ENCODE measurements around the gene SDF4. TPM values are rescaled to one million over a fixed set of nuclear protein-coding genes. Genes with fewer than 3 reads are reported as not detected.

SDF4 gene
- total RNA-seq, 1 experiment from 2014 or later, result 122 TPM

DNA sequence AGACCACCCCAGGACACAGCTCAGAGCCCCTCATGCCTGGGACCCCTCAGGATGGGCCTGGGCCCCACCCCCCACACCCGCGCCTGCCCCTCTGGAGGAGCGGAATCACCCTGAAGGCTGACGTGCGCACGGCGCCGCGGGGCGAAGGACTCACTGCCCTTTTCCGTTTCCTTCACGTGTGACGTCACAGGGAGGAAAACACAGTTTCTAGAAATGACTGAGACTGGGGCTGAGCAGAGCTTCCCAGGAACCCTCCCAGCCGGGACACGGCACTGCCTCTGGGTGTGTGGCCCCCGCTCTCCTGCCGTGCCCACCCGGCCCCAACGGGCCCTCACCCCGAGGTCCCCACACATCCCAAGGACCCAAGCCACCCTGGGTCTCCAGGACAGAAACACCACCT is 12.5 kb downstream of the SDF4 start:
- Mint-ChIP-seq H3K4me1 (ENCODE audit: insufficient read depth, unreplicated experiment) (no peaks in the 10 kb centered on the region), H3K9me3 (ENCODE audit: unreplicated experiment) (no peaks in the 10 kb centered on the region), H3K4me3 (ENCODE audit: unreplicated experiment) (no peak overlapping the region), H3K27me3 (ENCODE audit: insufficient read depth, unreplicated experiment) (no peaks in the 10 kb centered on the region), H3K36me3 (ENCODE audit: insufficient read depth, unreplicated experiment) (peaks cover 41% of the 10 kb centered on the region), H3K27ac (ENCODE audit: low read depth, unreplicated experiment) (no peak overlapping the region)
- BruUV-seq (replicated peaks), result no TSS peak
- ChIA-PET CTCF (interaction anchor here (0.7 to 1.0 kb wide), 2 partner anchors 11 to 102 kb away, joined by 3 to 4 read pairs; no protein-coding TSS in a partner anchor), POLR2A (no interaction called here)
- intact Hi-C loops (cut with micrococcal nuclease), result no loop called here
- TF ChIP-seq, protein P1, sequence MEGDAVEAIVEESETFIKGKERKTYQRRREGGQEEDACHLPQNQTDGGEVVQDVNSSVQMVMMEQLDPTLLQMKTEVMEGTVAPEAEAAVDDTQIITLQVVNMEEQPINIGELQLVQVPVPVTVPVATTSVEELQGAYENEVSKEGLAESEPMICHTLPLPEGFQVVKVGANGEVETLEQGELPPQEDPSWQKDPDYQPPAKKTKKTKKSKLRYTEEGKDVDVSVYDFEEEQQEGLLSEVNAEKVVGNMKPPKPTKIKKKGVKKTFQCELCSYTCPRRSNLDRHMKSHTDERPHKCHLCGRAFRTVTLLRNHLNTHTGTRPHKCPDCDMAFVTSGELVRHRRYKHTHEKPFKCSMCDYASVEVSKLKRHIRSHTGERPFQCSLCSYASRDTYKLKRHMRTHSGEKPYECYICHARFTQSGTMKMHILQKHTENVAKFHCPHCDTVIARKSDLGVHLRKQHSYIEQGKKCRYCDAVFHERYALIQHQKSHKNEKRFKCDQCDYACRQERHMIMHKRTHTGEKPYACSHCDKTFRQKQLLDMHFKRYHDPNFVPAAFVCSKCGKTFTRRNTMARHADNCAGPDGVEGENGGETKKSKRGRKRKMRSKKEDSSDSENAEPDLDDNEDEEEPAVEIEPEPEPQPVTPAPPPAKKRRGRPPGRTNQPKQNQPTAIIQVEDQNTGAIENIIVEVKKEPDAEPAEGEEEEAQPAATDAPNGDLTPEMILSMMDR (IDR thresholded peaks at IDR 0.05; ENCODE audit: unreplicated experiment), result no peak
- no peak for DNase-seq (ENCODE audit: unreplicated experiment)

DNA sequence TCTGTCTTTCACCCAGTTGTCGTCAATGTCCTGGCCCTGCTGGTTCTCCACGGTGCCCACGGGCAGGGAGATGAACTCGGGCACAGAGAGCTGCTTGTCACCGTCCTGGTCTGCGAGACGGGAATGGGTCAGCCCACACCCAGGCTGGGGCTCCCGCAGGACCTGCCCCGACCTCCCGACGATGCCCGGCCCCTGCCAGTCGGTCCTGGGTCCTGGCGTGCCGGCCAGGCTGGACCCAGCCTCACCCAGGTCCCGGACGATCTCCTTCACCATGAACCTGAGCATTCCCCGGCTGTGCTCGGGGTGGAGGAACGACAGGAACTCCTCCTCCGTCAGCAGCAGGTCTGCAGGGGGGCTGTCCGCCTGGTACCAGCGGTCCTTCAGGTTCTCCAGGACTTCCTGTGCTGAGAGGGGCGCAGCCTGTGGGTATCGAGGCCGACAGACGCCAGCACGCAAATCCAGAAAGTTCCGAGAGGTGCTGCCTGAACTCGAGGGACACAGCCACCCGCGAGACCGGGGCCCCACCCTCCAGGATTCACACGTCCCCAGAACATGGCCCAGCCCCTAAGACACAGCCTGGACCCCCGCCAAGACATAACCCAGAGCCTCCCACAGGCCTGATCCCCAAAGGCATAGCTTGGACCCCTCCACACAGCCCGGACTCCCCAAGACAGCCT is 13.1 kb downstream of the SDF4 start:
- Mint-ChIP-seq H3K36me3 (ENCODE audit: insufficient read depth, unreplicated experiment) (peaks cover 34% of the 10 kb centered on the region), H3K9me3 (ENCODE audit: unreplicated experiment) (no peaks in the 10 kb centered on the region), H3K27ac (ENCODE audit: low read depth, unreplicated experiment) (peak overlapping the region; percentile 42), H3K4me1 (ENCODE audit: insufficient read depth, unreplicated experiment) (no peaks in the 10 kb centered on the region), H3K27me3 (ENCODE audit: insufficient read depth, unreplicated experiment) (no peaks in the 10 kb centered on the region), H3K4me3 (ENCODE audit: unreplicated experiment) (no peak overlapping the region)
- ChIA-PET POLR2A (interaction anchor here (1.0 kb wide), 1 partner anchor 55 kb away, joined by 4 read pairs; the partner anchor contains the start of gene UBE2J2), CTCF (interaction anchor here (1.0 kb wide), 1 partner anchor 101 kb away, joined by 4 read pairs; no protein-coding TSS in a partner anchor)
- TF ChIP-seq, protein P1 (IDR thresholded peaks at IDR 0.05; ENCODE audit: unreplicated experiment), result no peak
- no peak for DNase-seq (ENCODE audit: unreplicated experiment)
- BruUV-seq (replicated peaks), result no TSS peak
- intact Hi-C loops (cut with micrococcal nuclease), result no loop called here

DNA sequence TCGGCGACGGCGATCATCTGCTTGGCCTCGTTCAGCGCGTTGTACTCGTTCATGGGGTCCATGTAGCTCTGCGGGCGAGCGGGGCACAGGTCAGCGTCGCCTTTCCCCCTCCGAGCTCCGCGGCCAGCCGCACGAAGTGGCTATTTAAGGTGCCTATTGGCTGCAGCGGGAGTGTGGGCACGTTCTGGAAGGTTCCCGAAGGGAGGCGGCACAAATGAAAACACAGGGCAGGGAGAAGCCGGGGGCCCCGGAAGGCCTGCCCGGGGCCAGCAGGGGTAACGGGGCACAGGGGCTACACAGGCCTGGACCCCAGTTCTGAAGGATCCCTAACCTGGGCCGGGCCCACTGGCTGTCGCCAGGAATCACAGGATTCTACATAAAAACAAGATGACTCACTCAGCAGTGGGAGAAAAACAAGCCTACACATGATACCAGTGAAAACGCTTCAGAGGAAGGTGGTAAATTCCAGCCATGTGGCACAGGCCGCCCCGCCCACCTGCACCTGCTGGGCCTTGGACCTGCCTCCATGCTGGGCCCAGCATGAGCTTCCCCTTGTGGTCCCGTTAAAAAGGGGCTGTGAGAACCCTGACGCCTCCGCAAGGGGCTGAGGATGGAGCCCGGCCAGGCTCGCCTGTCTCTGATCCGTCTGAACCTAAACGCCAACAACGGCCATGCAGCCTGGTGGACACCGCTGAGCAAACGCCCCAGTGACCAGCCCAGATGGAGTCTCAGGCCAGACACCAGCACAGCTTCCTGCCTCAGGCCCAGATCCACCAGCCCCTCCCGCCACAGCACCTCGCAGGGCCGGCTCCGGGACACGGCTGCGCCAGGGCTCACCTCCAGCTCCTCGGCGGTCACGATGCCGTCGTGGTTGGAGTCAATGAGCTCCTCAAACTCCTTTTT is 13.9 kb downstream of the SDF4 start:
- CTCF ChIA-PET, result no interaction called here
- H3K36me3 Mint-ChIP-seq (ENCODE audit: insufficient read depth, unreplicated experiment), result peaks cover 27% of the 10 kb centered on the region
- no peak overlapping the region for H3K4me3 Mint-ChIP-seq (ENCODE audit: unreplicated experiment)
- intact Hi-C loops (cut with micrococcal nuclease), result no loop called here
- TF ChIP-seq, protein P1 (IDR thresholded peaks at IDR 0.05; ENCODE audit: unreplicated experiment), result no peak
- no peaks in the 10 kb centered on the region for H3K9me3 Mint-ChIP-seq (ENCODE audit: unreplicated experiment)
- POLR2A ChIA-PET, result interaction anchor here (1.0 kb wide), 2 partner anchors 7 to 56 kb away, joined by 4 to 5 read pairs; partner anchors contain the start of gene UBE2J2
- no peaks in the 10 kb centered on the region for H3K4me1 Mint-ChIP-seq (ENCODE audit: insufficient read depth, unreplicated experiment)
- no TSS peak for BruUV-seq (replicated peaks)
- DNase-seq (ENCODE audit: unreplicated experiment), result peak; percentile 73
- H3K27ac Mint-ChIP-seq (ENCODE audit: low read depth, unreplicated experiment), result peak overlapping the region; percentile 42
- no peaks in the 10 kb centered on the region for H3K27me3 Mint-ChIP-seq (ENCODE audit: insufficient read depth, unreplicated experiment)

All from MCF 10A (cell line).